GM19452 (cell line): ENCODE results near the gene SMIM38.

ENCODE experiments used
- ATAC-seq: cut with Tn5 transposase; IDR thresholded peaks from one replicate; pipeline ENCODE4 v1.9.1; 2021; ENCODE audit not compliant: unreplicated experiment

SMIM38 gene

GRCh38 chr11:69155302-69156234 is at the start of gene SMIM38:
TSS of gene SMIM38 (plus strand) at chr11:69155935. CDS start at chr11:69157847, 1,912 bp downstream.
- ATAC-seq: no peak

- no peak for ATAC-seq
Measured at GRCh38 chr11:69106031-69106811, 49.5 kb upstream of the SMIM38 start.

DNA sequence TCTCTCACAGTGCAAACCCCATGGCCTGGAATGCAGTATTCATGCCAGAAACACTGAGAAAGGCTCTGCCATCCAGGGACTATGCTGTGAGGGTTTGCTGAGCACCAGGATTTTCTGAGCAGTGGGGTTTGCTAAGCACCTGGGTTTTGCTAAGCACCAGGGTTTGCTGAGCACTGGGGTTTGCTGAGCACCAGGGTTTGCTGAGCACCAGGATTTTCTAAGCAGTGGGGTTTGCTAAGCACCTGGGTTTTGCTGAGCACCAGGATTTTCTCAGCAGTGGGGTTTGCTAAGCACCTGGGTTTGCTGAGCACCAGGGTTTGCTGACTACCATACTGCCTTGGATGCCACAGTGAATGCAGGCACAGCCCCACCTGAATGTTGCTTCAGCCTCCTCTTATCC is 48.3 kb upstream of the SMIM38 start:
- ATAC-seq: no peak

GRCh38 chr11:69108030-69108429 is 47.7 kb upstream of the SMIM38 start:
- no peak for ATAC-seq

DNA sequence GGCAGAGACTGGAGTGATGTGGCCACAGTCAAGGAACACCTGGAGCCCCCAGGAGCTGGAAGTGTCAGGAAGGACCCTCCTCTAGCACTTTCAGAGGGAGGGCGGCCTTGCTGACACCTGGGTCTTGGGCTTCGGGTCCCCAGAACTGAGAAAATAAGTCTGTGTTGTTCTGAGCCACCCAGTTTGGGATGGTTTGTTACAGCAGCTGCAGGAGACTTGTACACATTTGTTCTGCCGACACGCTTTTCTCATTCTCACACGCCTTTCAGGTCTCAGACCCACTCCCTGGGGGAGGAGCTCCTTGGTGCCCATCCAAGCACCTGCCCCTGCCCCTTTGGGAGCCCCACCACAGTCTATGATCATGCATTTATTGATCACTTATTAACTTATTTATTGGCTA is 47.2 kb upstream of the SMIM38 start:
- no peak for ATAC-seq

DNA sequence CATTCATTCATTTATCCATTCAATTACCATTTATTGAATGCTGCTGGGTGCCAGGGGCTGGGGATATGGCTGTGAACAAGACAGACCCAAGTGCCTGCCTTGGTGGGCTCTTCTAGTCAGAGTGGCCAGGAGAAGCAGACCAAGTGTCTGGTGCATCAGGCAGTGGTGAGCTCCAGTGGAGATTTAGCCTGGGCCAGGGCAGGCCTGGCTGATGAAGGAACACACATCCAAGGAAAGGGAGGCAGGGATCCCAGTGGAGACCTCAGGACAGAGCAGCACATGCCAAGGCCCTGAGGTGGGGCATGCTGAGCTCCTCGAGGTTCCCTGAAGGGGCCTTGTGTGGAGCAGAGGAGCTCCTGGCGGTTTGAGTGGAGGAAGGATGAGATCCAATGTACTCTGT is 46.6 kb upstream of the SMIM38 start:
- ATAC-seq: no peak

GRCh38 chr11:69110451-69110850 is 45.3 kb upstream of the SMIM38 start:
- no peak for ATAC-seq

- ATAC-seq: no peak
Measured at GRCh38 chr11:69111624-69112542, 43.9 kb upstream of the SMIM38 start.

DNA sequence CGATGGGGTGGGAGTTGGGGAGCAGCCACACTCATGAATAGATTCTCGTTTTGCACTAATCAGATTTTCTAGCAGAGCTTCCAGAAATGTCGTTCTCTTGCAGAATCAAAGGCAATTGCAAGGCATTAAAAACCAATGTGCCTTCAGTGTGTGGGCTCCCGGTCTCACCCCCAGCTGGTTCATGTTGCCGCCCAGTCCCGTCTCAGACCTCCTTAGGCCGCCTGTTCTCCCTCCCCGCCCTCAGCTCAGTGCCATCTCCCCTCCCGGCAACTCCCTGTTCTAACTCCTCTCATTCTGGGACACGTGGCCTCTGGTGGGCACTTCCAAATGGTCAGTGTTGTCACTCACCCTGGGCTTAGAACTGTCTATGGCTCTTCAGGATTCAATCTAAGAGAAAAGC is 42.5 kb upstream of the SMIM38 start:
- no peak for ATAC-seq

- no peak for ATAC-seq
Measured at GRCh38 chr11:69113646-69114340, 41.9 kb upstream of the SMIM38 start.

DNA sequence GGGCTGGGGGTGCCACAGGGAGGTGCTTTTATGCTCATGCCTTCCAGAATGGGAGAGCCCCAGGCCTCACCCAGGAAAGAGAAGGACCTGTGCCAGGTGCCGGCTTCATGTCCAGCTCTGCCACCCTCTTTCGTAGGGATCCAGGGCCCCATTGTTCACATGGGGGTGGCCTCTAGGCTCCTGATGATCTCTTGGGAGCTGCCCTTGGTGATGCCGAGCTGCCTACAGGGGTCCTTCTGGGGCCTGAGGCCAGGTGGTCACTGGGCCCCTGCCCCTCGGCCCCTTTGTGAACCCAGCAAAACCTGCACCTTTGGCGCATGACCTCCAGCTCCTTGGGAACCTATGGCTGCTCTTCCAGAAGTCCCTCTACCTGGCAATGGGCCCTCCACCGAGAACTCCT is 41.4 kb upstream of the SMIM38 start:
- ATAC-seq: no peak

- ATAC-seq: no peak
Measured at GRCh38 chr11:69114811-69115523, 40.8 kb upstream of the SMIM38 start.

GRCh38 chr11:69115586-69116560 is 39.9 kb upstream of the SMIM38 start:
- ATAC-seq: no peak

DNA sequence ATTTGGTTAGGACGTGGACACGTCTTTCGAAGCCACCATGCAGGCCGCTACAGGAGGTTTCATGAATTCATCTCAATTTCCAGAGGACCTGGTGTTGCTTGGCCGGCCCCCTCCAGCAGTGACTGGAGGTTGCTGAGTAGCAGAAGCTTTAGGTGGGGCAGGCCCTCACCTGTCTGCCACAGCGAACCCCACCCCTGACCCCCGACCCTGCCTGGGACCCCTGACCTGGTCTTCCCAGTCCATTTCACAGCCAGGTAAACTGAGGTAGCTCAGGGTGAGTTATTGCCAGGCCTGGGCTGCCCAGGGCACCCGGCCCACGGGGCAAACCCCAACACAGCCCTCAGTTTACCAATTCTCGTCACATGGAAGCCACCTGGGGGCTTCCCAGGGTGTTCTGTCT is 39.1 kb upstream of the SMIM38 start:
- no peak for ATAC-seq

DNA sequence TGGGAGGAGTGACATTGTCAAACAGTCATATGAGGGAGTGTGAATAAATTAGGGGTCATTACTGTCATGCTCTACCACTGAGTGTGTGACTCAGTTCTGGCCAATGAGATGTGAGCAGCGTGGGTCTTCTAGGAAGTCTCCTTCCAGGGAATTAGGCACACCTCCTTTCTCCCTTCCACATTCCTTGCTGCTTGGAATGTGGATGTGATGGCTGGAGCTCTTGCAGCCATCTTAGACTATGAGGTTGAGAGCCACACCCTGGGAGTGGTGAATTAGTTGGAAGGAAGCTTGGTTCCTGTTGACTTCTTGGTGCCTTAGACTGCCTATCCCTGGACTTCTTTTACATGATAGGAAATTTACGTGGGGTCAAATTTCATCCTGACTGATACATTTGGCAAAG is 36.5 kb upstream of the SMIM38 start:
- no peak for ATAC-seq

DNA sequence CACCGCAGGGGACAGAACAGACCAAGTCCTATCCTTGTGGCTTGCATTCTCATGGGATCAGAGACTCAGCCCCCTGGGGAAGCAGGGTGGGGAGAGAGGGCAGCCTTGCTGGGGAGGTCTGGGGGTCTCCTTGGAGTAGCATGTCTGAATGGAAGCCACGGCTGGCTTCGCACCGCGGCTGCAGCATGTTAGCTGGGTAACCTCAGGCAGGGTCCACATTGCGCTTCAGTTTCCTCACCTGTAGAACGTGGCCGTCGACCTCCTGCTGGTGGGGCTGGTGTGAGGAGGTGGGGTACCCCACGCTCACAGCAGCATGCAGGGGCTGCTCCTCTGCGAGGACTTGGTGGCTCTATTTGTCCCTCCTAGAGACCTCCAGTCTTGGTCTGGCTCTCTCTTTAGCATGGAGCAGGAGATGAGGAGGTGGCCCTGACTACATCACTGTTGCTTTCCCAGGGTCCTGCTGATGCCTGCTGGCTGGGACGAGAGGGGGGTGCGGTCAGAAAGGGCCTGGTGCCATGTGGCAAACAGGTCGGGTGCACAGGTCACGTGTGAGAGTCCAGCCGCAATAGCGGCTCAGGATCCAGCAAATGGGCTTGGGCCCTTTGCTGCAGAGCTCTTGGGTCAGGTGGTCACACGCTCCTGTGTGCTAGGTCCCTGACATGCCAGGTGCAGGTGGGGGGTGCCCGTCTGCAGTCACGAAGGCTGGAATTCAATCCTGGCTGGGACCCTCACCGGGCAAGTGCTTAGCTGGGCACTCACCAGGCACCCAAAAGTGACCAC is 35.4 kb upstream of the SMIM38 start:
- ATAC-seq: no peak

GRCh38 chr11:69121021-69121420 is 34.7 kb upstream of the SMIM38 start:
- ATAC-seq: no peak
